Keratinocyte (primary cell): ENCODE results near the gene CBX2. TPM values are rescaled to one million over a fixed set of nuclear protein-coding genes. Genes with fewer than 3 reads are reported as not detected.

Source experiments
- DNase-seq: peaks from one replicate; pipeline ENCODE4 v3.0.0-alpha.2; 2011; ENCODE audit warnings: low read depth, missing footprints, low spot score
- FAIRE-seq: peaks from 2 replicates; lab custom pipeline; 2011; peaks lifted over from hg19 to GRCh38; lab: Jason Lieb, UNC
- H2AFZ ChIP-seq: 2 replicates; pipeline ENCODE4 v1.6.0; 2012; ENCODE audit warnings: low read length, control low read depth, inconsistent platforms; ENCODE audit not compliant: control insufficient read depth
- H3K27ac ChIP-seq: 2 replicates; pipeline ENCODE4 v1.5.1; 2011; ENCODE audit warnings: low read length; ENCODE audit not compliant: control insufficient read depth, insufficient read depth
- H3K27me3 ChIP-seq: 3 replicates; pipeline ENCODE4 v1.6.0; 2011; ENCODE audit warnings: low read length; ENCODE audit not compliant: control insufficient read depth, insufficient read depth; ENCODE audit errors: extremely low read depth
- H3K36me3 ChIP-seq, 2 experiments: 2 replicates in 1 of 2; 3 replicates in 1 of 2; pipeline ENCODE4 v1.5.1; 2011; ENCODE audit warnings: low read length in 2 of 2, mild to moderate bottlenecking in 1 of 2; ENCODE audit not compliant: control insufficient read depth in 2 of 2, insufficient read depth in 2 of 2; ENCODE audit errors: extremely low read depth in 1 of 2
- H3K4me1 ChIP-seq: 3 replicates; pipeline ENCODE4 v1.5.1; 2011; ENCODE audit warnings: low read length; ENCODE audit not compliant: control insufficient read depth, insufficient read depth; ENCODE audit errors: extremely low read depth
- H3K4me2 ChIP-seq: 3 replicates; pipeline ENCODE4 v1.6.0; 2011; ENCODE audit warnings: low read depth, low read length; ENCODE audit not compliant: control insufficient read depth, insufficient read depth; ENCODE audit errors: extremely low read depth
- H3K4me3 ChIP-seq, 3 experiments: fragments of 200-600 bp in 1 of 3; sonication (generic) in 1 of 3; 2 replicates in 2 of 3; 3 replicates in 1 of 3; pipeline ENCODE4 v1.5.1; 2011 to 2016; ENCODE audit warnings: low read length in 3 of 3, mild to moderate bottlenecking in 3 of 3, control low read depth in 2 of 3, inconsistent platforms in 1 of 3, low read depth in 1 of 3, mixed read lengths in 1 of 3, mixed run types in 1 of 3, moderate library complexity in 1 of 3; ENCODE audit not compliant: control insufficient read depth in 2 of 3, insufficient read depth in 2 of 3; ENCODE audit errors: extremely low read depth in 1 of 3
- H3K79me2 ChIP-seq: 2 replicates; pipeline ENCODE4 v1.6.0; 2012; ENCODE audit warnings: low read length; ENCODE audit not compliant: control insufficient read depth, insufficient read depth
- H3K9ac ChIP-seq: 3 replicates; pipeline ENCODE4 v1.6.0; 2011; ENCODE audit warnings: low read length; ENCODE audit not compliant: control insufficient read depth, insufficient read depth; ENCODE audit errors: extremely low read depth
- H3K9me1 ChIP-seq: 3 replicates; pipeline ENCODE4 v1.6.0; 2011; ENCODE audit warnings: low read length; ENCODE audit not compliant: control insufficient read depth, insufficient read depth; ENCODE audit errors: extremely low read depth
- H3K9me3 ChIP-seq: 2 replicates; pipeline ENCODE4 v1.5.1; 2012; ENCODE audit warnings: low read depth, low read length; ENCODE audit not compliant: control insufficient read depth
- H4K20me1 ChIP-seq: 3 replicates; pipeline ENCODE4 v1.6.0; 2011; ENCODE audit warnings: low read length; ENCODE audit not compliant: control insufficient read depth, insufficient read depth; ENCODE audit errors: extremely low read depth
- CTCF ChIP-seq, 3 experiments: IDR thresholded peaks in 1 of 3; conservative IDR thresholded peaks in 1 of 3; optimal IDR thresholded peaks in 1 of 3; 2 replicates in 2 of 3; 3 replicates in 1 of 3; pipeline versions ENCODE3 to v1.5.1; 2011; ENCODE audit warnings: low read length in 3 of 3, mild to moderate bottlenecking in 3 of 3, moderate library complexity in 2 of 3, control low read depth in 1 of 3, inconsistent platforms in 1 of 3; ENCODE audit not compliant: insufficient read depth in 2 of 3; ENCODE audit errors: extremely low read depth in 1 of 3
- EZH2 ChIP-seq: IDR thresholded peaks from one replicate; pipeline ENCODE4 v1.6.1; 2012; ENCODE audit warnings: inconsistent platforms, mild to moderate bottlenecking, low read length, moderate library complexity
- dilution Hi-C: fragments of 300-500 bp; cut with MboI; formaldehyde crosslinking; loops from one replicate; pipeline ENCODE4 v1.7.0; 2020; ENCODE audit warnings: low sequenced_read_pairs; ENCODE audit not compliant: extremely low pct_ligation_motif_present
- polyA plus RNA-seq, 5 experiments: library from polyadenylated mRNA; depleted of rRNA in 3 of 5; stranded (reverse) in 3 of 5; stranded (forward) in 1 of 5; unstranded in 1 of 5; fragments of >200 nt; gene quantifications; 1 replicate in 1 of 5; 2 replicates in 3 of 5; 3 replicates in 1 of 5; pipeline versions ENCODE4 v1.2.1 to v1.2.3, GENCODE V29; 2011 to 2012; ENCODE audit warnings: missing spikeins in 2 of 5, low read depth in 1 of 5, low replicate concordance in 1 of 5

The CBX2 gene
- polyA plus RNA-seq, 1 donor (not counting 4 experiments of a cell fraction or from before 2014, with no cell fraction given) = 1.7 TPM

- Histone ChIP-seq H3K4me1 (peaks cover 13% of the 10 kb centered on the region), H3K4me2 (no peak overlapping the region), H3K27me3 (peaks cover 10% of the 10 kb centered on the region), H3K4me3 (no peak overlapping the region), H3K27ac (no peak overlapping the region), H3K79me2 (no peaks in the 10 kb centered on the region), H3K9me1 (no peaks in the 10 kb centered on the region), H2AFZ (no peak overlapping the region), H3K9me3 (no peaks in the 10 kb centered on the region), H3K9ac (no peak overlapping the region), H3K36me3 (no peaks in the 10 kb centered on the region), H4K20me1 (no peaks in the 10 kb centered on the region)
- TF ChIP-seq EZH2 = no peak
- no peak for TF ChIP-seq CTCF (optimal IDR thresholded peaks at IDR 0.05 in 1 of 3, IDR thresholded peaks at IDR 0.05 in 1 of 3, conservative IDR thresholded peaks at IDR 0.05 in 1 of 3; ENCODE audit: extremely low read depth in 1 of 3, insufficient read depth in 2 of 3, low read length in 3 of 3)
- dilution Hi-C loops = no loop called here
- FAIRE-seq (no peak), DNase-seq (no peak)
Observed at GRCh38 chr17:79781012-79781650, 3.2 kb downstream of the CBX2 start.

DNA sequence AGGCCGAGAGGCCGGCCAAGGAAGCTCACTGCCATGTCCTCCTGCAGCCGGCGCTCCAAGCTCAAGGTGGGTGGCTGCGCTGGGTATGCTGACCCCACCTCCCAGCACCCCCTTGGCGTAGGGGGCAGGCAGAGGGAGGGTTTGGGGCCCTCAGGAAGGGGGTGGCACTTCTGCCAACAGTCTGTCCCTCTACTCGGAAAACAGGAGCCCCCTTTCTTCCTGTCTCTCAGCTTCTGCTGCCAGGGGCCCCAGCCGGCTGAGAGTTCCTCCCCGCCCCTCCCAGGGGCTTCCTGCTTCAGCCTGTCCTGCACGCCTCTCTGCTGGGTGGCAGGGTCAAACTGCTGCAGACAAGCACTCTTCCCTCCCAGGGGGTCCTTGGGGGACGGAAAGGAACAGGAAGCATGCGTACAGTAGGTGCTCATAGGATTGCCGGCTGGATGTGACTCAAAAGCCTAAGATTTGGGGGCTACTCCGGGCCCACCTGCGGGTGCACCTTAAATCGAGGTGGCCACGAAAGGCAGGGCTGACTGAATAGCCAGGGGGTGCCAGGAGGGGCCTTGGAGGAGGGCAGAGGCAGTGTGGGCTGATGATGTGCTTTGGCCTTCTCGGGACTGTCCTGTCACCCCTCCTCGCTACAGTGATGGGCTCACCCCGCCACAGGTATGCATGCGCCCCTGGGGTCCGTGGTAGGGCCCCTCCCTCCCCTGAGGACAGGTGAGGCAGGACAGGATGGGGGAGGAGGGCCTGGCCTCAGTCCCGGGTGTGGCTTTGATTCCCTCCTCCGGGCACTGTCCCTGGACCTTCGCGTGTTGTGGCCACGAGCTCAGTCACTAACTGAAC lies 4.0 kb downstream of the CBX2 start:
- no peaks in the 10 kb centered on the region for H3K79me2 ChIP-seq
- no peak overlapping the region for H2AFZ ChIP-seq
- H4K20me1 ChIP-seq = no peaks in the 10 kb centered on the region
- no peak overlapping the region for H3K9ac ChIP-seq
- H3K4me2 ChIP-seq = no peak overlapping the region
- dilution Hi-C loops = no loop called here
- peaks cover 13% of the 10 kb centered on the region for H3K4me1 ChIP-seq
- no peak for DNase-seq
- H3K9me3 ChIP-seq = no peaks in the 10 kb centered on the region
- TF ChIP-seq CTCF (optimal IDR thresholded peaks at IDR 0.05 in 1 of 3, IDR thresholded peaks at IDR 0.05 in 1 of 3, conservative IDR thresholded peaks at IDR 0.05 in 1 of 3; ENCODE audit: extremely low read depth in 1 of 3, insufficient read depth in 2 of 3, low read length in 3 of 3) = no peak
- TF ChIP-seq EZH2 = no peak
- no peak overlapping the region for H3K4me3 ChIP-seq
- H3K27ac ChIP-seq = no peak overlapping the region
- no peak for FAIRE-seq
- H3K36me3 ChIP-seq = no peaks in the 10 kb centered on the region
- peaks cover 10% of the 10 kb centered on the region for H3K27me3 ChIP-seq
- no peaks in the 10 kb centered on the region for H3K9me1 ChIP-seq
